HepG2 (cell line): Measurements from ENCODE around the gene LITAF. TPM values are rescaled to one million over a fixed set of nuclear protein-coding genes. Genes with fewer than 3 reads are reported as not detected.
A peak's percentile ranks its signal among the peaks of the same experiment; 100 is the strongest.

ENCODE experiments used
- ATAC-seq: fragments of 200-7000 bp; cut with Tn5 transposase; 3 replicates; pipeline ENCODE4 v1.9.1; 2020; ENCODE audit warnings: mild to moderate bottlenecking, moderate library complexity
- BruUV-seq: library from RNA; stranded (reverse); fragments of 400-500 nt; replicated peaks from 2 replicates; lab custom pipeline; 2021; lab: Mats Ljungman, UMichigan
- CTCF ChIA-PET: fragments of 300-600 bp; formaldehyde crosslinking; extraction: SDS; loops from one replicate; lab custom pipeline; 2021; ENCODE audit warnings: low total read pairs, inconsistent platforms, low intra/inter-chr PET ratio; lab: Yijun Ruan, JAX
- POLR2A ChIA-PET: fragments of 350-600 bp; sonication (Branson Sonifier 250); formaldehyde crosslinking; loops from one replicate; lab custom pipeline; 2020; ENCODE audit warnings: antibody characterized with exemption, inconsistent platforms; lab: Yijun Ruan, JAX
- DNase-seq: peaks from one replicate; pipeline ENCODE4 v3.0.0-alpha.2; 2015; ENCODE audit warnings: low spot score
- FAIRE-seq: peaks from 3 replicates; lab custom pipeline; 2011; peaks lifted over from hg19 to GRCh38; lab: Jason Lieb, UNC
- H2AFZ ChIP-seq: one replicate; pipeline ENCODE4 v1.6.1; 2011; ENCODE audit warnings: low read length, inconsistent platforms
- H3K27ac ChIP-seq: fragments of 300-600 bp; 3 replicates; pipeline ENCODE4 v1.8.0; 2011; ENCODE audit warnings: mixed run types, mild to moderate bottlenecking, mixed read lengths, low read length, inconsistent platforms; ENCODE audit not compliant: insufficient read depth; ENCODE audit errors: extremely low read length
- H3K27me3 ChIP-seq, 2 experiments: fragments of 200-600 bp in 1 of 2; 2 replicates in 1 of 2; 3 replicates in 1 of 2; pipeline versions ENCODE4 v1.6.0 to v1.8.0; 2011; ENCODE audit warnings: low read length in 2 of 2, mild to moderate bottlenecking in 2 of 2, moderate library complexity in 2 of 2, inconsistent platforms in 1 of 2; ENCODE audit not compliant: insufficient read depth in 2 of 2, control insufficient read depth in 1 of 2
- H3K36me3 ChIP-seq, 2 experiments: fragments of 200-600 bp in 1 of 2; replicated peaks in 1 of 2; 2 replicates in 1 of 2; 3 replicates in 1 of 2; pipeline versions ENCODE4 v1.5.1 to v1.8.0; 2011; ENCODE audit warnings: low read length in 2 of 2, inconsistent platforms in 1 of 2; ENCODE audit not compliant: insufficient read depth in 2 of 2, control insufficient read depth in 1 of 2
- H3K4me1 ChIP-seq: 2 replicates; pipeline ENCODE4 v1.5.1; 2012; ENCODE audit warnings: low read length, inconsistent platforms; ENCODE audit not compliant: insufficient read depth
- H3K4me2 ChIP-seq: 2 replicates; pipeline ENCODE4 v1.6.0; 2011; ENCODE audit warnings: low read depth, low read length, inconsistent platforms
- H3K4me3 ChIP-seq, 3 experiments: fragments of 200-600 bp in 1 of 3; sonication (generic), shearing (Covaris generic) in 1 of 3; replicated peaks in 1 of 3; 2 replicates each; pipeline ENCODE4 v1.5.1; 2011 to 2016; ENCODE audit warnings: low read length in 3 of 3, inconsistent platforms in 2 of 3, low read depth in 2 of 3, mild to moderate bottlenecking in 2 of 3, control low read depth in 1 of 3, mixed read lengths in 1 of 3; ENCODE audit not compliant: insufficient read depth in 1 of 3
- H3K79me2 ChIP-seq: one replicate; pipeline ENCODE4 v1.6.1; 2011; ENCODE audit warnings: low read length, inconsistent platforms; ENCODE audit not compliant: insufficient read depth
- H3K9ac ChIP-seq: 2 replicates; pipeline ENCODE4 v1.6.0; 2011; ENCODE audit warnings: mild to moderate bottlenecking, low read depth, low read length, inconsistent platforms; ENCODE audit not compliant: insufficient read depth
- H3K9me3 ChIP-seq: 2 replicates; pipeline ENCODE4 v1.5.1; 2012; ENCODE audit warnings: mild to moderate bottlenecking, low read length
- H4K20me1 ChIP-seq: 2 replicates; pipeline ENCODE4 v1.6.0; 2011; ENCODE audit warnings: inconsistent platforms, mild to moderate bottlenecking, low read length, moderate library complexity; ENCODE audit not compliant: insufficient read depth
- CERS6 ChIP-seq: sonication (generic); formaldehyde crosslinking; IDR thresholded peaks from 2 replicates; pipeline ENCODE4 v1.5.0; 2020; ENCODE audit warnings: missing genetic modification reagents
- DMAP1 ChIP-seq: IDR thresholded peaks from 2 replicates; pipeline ENCODE4 v1.6.1; 2016
- EZH2 ChIP-seq: conservative IDR thresholded peaks from 2 replicates; pipeline ENCODE4 v1.6.1; 2012; ENCODE audit warnings: mild to moderate bottlenecking, low read depth, low read length, moderate library complexity
- HMG20A ChIP-seq: IDR thresholded peaks from 2 replicates; pipeline ENCODE4 v1.6.1; 2016; ENCODE audit warnings: borderline replicate concordance
- KMT2B ChIP-seq: IDR thresholded peaks from 2 replicates; pipeline ENCODE4 v1.6.1; 2016; ENCODE audit warnings: missing genetic modification reagents, missing compliant biosample characterization
- NFAT5 ChIP-seq: sonication (generic); formaldehyde crosslinking; IDR thresholded peaks from 2 replicates; pipeline ENCODE4 v1.4.0; 2020; ENCODE audit warnings: missing genetic modification reagents
- SNAI1 ChIP-seq: sonication (generic); formaldehyde crosslinking; IDR thresholded peaks from 2 replicates; pipeline ENCODE4 v1.5.0; 2020; ENCODE audit warnings: mild to moderate bottlenecking, missing genetic modification reagents, borderline replicate concordance
- ZNF674 ChIP-seq: sonication (generic); formaldehyde crosslinking; IDR thresholded peaks from 2 replicates; pipeline ENCODE4 v1.5.0; 2020; ENCODE audit warnings: low read depth, mild to moderate bottlenecking, missing genetic modification reagents
- ZNF839 ChIP-seq: sonication (generic); formaldehyde crosslinking; IDR thresholded peaks from 2 replicates; pipeline ENCODE4 v1.4.0; 2020; ENCODE audit warnings: missing genetic modification reagents, mild to moderate bottlenecking, borderline replicate concordance
- WGBS: methylation state at CpG from one replicate; pipeline ENCODE4 v1.1.6; 2017; ENCODE audit warnings: low lambda C conversion rate; 5-methylcytosine and 5-hydroxymethylcytosine counted together
- in situ Hi-C: cut with HindIII; loops from 2 replicates; pipeline ENCODE4 v1.10.0; 2017; ENCODE audit warnings: low pct_unique_long_range_greater_than_20kb; ENCODE audit not compliant: extremely low pct_ligation_motif_present
- intact Hi-C: fragments of 100-400 bp; cut with micrococcal nuclease; formaldehyde crosslinking; loops from one replicate; pipeline ENCODE4 v1.10.0; 2022; ENCODE audit not compliant: unreplicated experiment
- polyA plus RNA-seq, 8 experiments: library from polyadenylated mRNA; depleted of rRNA in 3 of 8; stranded (reverse) in 7 of 8; unstranded in 1 of 8; fragments of >200 nt; fragmentation: Illumina TruSeq in 4 of 8; extraction: Trizol in 4 of 8; gene quantifications; 2 replicates each; pipeline versions ENCODE4 v1.2.1 to v1.2.3, GENCODE V29; 2011 to 2016; ENCODE audit warnings: low read depth in 4 of 8, missing spikeins in 1 of 8, mixed read lengths in 1 of 8; ENCODE audit not compliant: insufficient read depth in 1 of 8
- total RNA-seq, 5 experiments: library from RNA; depleted of rRNA; stranded (reverse); fragments of >200 nt; fragmentation: Illumina TruSeq; extraction: Trizol; gene quantifications; 2 replicates each; pipeline ENCODE4 v1.2.3, GENCODE V29; 2016; ENCODE audit warnings: low read depth in 1 of 5
- TF ChIP-seq, protein P1 (sequence below): sonication (generic); formaldehyde crosslinking; conservative IDR thresholded peaks from 2 replicates; pipeline ENCODE4 v1.8.0; 2022; ENCODE audit warnings: low read depth, missing genetic modification reagents
- TF ChIP-seq, protein P2 (sequence below): sonication (generic); formaldehyde crosslinking; IDR thresholded peaks from 2 replicates; pipeline ENCODE4 v1.4.0; 2020; ENCODE audit warnings: missing genetic modification reagents
- TF ChIP-seq, protein P3 (sequence below): sonication (generic); formaldehyde crosslinking; IDR thresholded peaks from 2 replicates; pipeline ENCODE4 v1.8.1; 2023; ENCODE audit warnings: mild to moderate bottlenecking, missing genetic modification reagents

Gene LITAF
- total and polyA plus RNA-seq, 2 of the 13 experiments (the other 11 are each of a cell fraction or from before 2014, with no cell fraction given): 80.1 to 141 TPM

GRCh38 chr16:11614587-11615175 is 28.0 kb upstream of the LITAF start:
- POLR2A ChIA-PET: interaction anchor here (1.5 kb wide), 2 partner anchors 9 to 17 kb away, joined by 3 read pairs; no protein-coding TSS in a partner anchor
- Histone ChIP-seq H3K79me2 (no peaks in the 10 kb centered on the region), H4K20me1 (no peaks in the 10 kb centered on the region), H3K9ac (no peak overlapping the region), H2AFZ (no peak overlapping the region), H3K27ac (no peak overlapping the region), H3K4me1 (peaks cover 48% of the 10 kb centered on the region), H3K27me3 (peaks cover under 1 to 12% of the 10 kb centered on the region in 2 experiments; a peak in 4 of 5 replicates), H3K4me3 (no peak overlapping the region), H3K9me3 (no peaks in the 10 kb centered on the region), H3K4me2 (peak overlapping the region; percentile 10; the same call in 1 of the 2 replicates), H3K36me3 (no peaks in the 10 kb centered on the region)
- peak; percentile 5; the same call in 1 of the 3 replicates for ATAC-seq
- intact Hi-C loops: no loop called here
- in situ Hi-C loops: no loop called here
- CTCF ChIA-PET: no interaction called here
- WGBS: 14% methylated on average over 10 of the region's 10 CpGs
- no peak for FAIRE-seq
- TF ChIP-seq SNAI1 (CRISPR knock-in tag) (no peak), HMG20A (CRISPR knock-in tag) (no peak), ZNF674 (CRISPR knock-in tag) (no peak), KMT2B (CRISPR knock-in tag) (no peak), ZNF839 (CRISPR knock-in tag) (0 out of 2 replicates have a peak, but pooled peaks have one; percentile 19), DMAP1 (CRISPR knock-in tag) (no peak), EZH2 (no peak), NFAT5 (CRISPR knock-in tag) (0 out of 2 replicates have a peak, but pooled peaks have one; percentile 35), CERS6 (CRISPR knock-in tag) (no peak)
- TF ChIP-seq, protein P1, sequence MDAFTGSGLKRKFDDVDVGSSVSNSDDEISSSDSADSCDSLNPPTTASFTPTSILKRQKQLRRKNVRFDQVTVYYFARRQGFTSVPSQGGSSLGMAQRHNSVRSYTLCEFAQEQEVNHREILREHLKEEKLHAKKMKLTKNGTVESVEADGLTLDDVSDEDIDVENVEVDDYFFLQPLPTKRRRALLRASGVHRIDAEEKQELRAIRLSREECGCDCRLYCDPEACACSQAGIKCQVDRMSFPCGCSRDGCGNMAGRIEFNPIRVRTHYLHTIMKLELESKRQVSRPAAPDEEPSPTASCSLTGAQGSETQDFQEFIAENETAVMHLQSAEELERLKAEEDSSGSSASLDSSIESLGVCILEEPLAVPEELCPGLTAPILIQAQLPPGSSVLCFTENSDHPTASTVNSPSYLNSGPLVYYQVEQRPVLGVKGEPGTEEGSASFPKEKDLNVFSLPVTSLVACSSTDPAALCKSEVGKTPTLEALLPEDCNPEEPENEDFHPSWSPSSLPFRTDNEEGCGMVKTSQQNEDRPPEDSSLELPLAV: no peak
- TF ChIP-seq, protein P2, sequence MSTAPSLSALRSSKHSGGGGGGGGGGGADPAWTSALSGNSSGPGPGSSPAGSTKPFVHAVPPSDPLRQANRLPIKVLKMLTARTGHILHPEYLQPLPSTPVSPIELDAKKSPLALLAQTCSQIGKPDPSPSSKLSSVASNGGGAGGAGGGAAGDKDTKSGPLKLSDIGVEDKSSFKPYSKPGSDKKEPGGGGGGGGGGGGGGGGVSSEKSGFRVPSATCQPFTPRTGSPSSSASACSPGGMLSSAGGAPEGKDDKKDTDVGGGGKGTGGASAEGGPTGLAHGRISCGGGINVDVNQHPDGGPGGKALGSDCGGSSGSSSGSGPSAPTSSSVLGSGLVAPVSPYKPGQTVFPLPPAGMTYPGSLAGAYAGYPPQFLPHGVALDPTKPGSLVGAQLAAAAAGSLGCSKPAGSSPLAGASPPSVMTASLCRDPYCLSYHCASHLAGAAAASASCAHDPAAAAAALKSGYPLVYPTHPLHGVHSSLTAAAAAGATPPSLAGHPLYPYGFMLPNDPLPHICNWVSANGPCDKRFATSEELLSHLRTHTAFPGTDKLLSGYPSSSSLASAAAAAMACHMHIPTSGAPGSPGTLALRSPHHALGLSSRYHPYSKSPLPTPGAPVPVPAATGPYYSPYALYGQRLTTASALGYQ (CRISPR knock-in tag): no peak
- TF ChIP-seq, protein P3, sequence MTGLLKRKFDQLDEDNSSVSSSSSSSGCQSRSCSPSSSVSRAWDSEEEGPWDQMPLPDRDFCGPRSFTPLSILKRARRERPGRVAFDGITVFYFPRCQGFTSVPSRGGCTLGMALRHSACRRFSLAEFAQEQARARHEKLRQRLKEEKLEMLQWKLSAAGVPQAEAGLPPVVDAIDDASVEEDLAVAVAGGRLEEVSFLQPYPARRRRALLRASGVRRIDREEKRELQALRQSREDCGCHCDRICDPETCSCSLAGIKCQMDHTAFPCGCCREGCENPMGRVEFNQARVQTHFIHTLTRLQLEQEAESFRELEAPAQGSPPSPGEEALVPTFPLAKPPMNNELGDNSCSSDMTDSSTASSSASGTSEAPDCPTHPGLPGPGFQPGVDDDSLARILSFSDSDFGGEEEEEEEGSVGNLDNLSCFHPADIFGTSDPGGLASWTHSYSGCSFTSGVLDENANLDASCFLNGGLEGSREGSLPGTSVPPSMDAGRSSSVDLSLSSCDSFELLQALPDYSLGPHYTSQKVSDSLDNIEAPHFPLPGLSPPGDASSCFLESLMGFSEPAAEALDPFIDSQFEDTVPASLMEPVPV: 0 out of 2 replicates have a peak, but pooled peaks have one; percentile 11
- DNase-seq: no peak
- BruUV-seq: no TSS peak
